ENCODE results near the gene LYRM4.

LYRM4 gene

GRCh38 chr6:5163247-5163646 lies 97.5 kb downstream of the LYRM4 start:
- no peak overlapping the region for H2AFZ ChIP-seq (ENCODE audit: low read depth, low read length)
- no peaks in the 10 kb centered on the region for H3K9me3 ChIP-seq (ENCODE audit: low read length)
- no peak overlapping the region for H3K4me3 ChIP-seq (ENCODE audit: low read length)
- H3K36me3 ChIP-seq (ENCODE audit: insufficient read depth, low read length): no peaks in the 10 kb centered on the region
- H3K27me3 ChIP-seq (ENCODE audit: insufficient read depth, low read length): no peaks in the 10 kb centered on the region
- peaks cover 5% of the 10 kb centered on the region for H3K4me1 ChIP-seq (ENCODE audit: insufficient read depth, low read length)

- Histone ChIP-seq H3K9me3 (ENCODE audit: low read length) (no peaks in the 10 kb centered on the region), H2AFZ (ENCODE audit: low read depth, low read length) (no peak overlapping the region), H3K36me3 (ENCODE audit: insufficient read depth, low read length) (no peaks in the 10 kb centered on the region), H3K27me3 (ENCODE audit: insufficient read depth, low read length) (no peaks in the 10 kb centered on the region), H3K4me3 (ENCODE audit: low read length) (no peak overlapping the region), H3K4me1 (ENCODE audit: insufficient read depth, low read length) (peaks cover 14% of the 10 kb centered on the region)
Observed at GRCh38 chr6:5162355-5162754, 98.4 kb downstream of the LYRM4 start.

DNA sequence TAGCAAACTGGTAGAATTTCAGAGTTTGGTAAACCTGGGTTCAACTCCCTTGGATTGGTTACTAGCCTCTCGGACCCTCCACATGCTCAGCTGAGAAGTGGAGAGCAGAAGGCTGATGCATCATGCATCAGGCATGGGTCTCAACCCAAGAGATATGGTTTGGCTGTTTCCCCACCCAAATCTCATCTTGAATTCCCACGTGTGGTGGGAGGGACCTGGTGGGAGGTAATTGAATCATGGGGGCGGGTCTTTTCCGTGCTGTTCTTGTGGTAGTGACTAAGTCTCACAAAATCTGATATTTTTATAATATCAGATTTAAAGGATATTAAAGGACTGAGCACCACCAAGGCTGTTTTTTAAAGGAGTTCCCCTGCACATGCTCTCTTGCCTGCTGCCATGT lies 100.5 kb downstream of the LYRM4 start:
- H3K4me3 ChIP-seq (ENCODE audit: low read length): no peak overlapping the region
- H3K27me3 ChIP-seq (ENCODE audit: insufficient read depth, low read length): no peaks in the 10 kb centered on the region
- H3K4me1 ChIP-seq (ENCODE audit: insufficient read depth, low read length): peaks cover 31% of the 10 kb centered on the region
- H3K36me3 ChIP-seq (ENCODE audit: insufficient read depth, low read length): no peaks in the 10 kb centered on the region
- H3K9me3 ChIP-seq (ENCODE audit: low read length): no peaks in the 10 kb centered on the region
- no peak overlapping the region for H2AFZ ChIP-seq (ENCODE audit: low read depth, low read length)

- no peaks in the 10 kb centered on the region for H3K27me3 ChIP-seq (ENCODE audit: insufficient read depth, low read length)
- H3K4me3 ChIP-seq (ENCODE audit: low read length): no peak overlapping the region
- no peaks in the 10 kb centered on the region for H3K36me3 ChIP-seq (ENCODE audit: insufficient read depth, low read length)
- no peak overlapping the region for H2AFZ ChIP-seq (ENCODE audit: low read depth, low read length)
- H3K4me1 ChIP-seq (ENCODE audit: insufficient read depth, low read length): peaks cover 31% of the 10 kb centered on the region
- H3K9me3 ChIP-seq (ENCODE audit: low read length): no peaks in the 10 kb centered on the region
Observed at GRCh38 chr6:5159162-5159561, 101.6 kb downstream of the LYRM4 start.

- H3K9me3 ChIP-seq (ENCODE audit: low read length): no peaks in the 10 kb centered on the region
- no peak overlapping the region for H3K4me3 ChIP-seq (ENCODE audit: low read length)
- H3K4me1 ChIP-seq (ENCODE audit: insufficient read depth, low read length): peaks cover 31% of the 10 kb centered on the region
Observed at GRCh38 chr6:5158180-5158579, 102.6 kb downstream of the LYRM4 start.

DNA sequence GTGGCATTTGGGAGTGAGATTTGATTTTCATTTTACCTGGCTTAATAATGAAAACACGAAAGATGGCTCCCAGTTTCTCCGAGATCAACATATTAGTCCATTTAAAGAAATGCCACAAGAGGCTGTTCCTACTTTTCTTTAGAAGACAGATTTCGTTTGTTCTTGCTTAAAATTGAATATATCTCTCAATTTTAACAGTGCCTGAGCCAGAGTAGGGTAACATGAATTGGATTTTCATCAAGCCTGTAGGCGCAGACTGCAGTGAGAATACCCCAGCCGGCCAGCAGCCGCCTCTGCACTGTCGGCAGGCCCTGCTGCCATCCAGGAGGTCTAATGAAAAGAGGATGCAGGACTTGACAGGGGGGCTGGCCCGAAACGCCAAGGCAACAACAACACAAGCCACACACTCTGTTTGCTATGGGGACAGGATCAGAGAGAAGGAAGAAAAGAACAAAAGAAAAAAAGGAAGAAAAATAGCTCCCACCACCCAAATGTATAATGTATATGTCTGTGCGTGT lies 103.1 kb downstream of the LYRM4 start:
- peaks cover 35% of the 10 kb centered on the region for H3K4me1 ChIP-seq (ENCODE audit: insufficient read depth, low read length)
- peak overlapping the region; percentile 31 for H2AFZ ChIP-seq (ENCODE audit: low read depth, low read length)
- H3K36me3 ChIP-seq (ENCODE audit: insufficient read depth, low read length): no peaks in the 10 kb centered on the region
- no peaks in the 10 kb centered on the region for H3K9me3 ChIP-seq (ENCODE audit: low read length)
- no peaks in the 10 kb centered on the region for H3K27me3 ChIP-seq (ENCODE audit: insufficient read depth, low read length)
- H3K4me3 ChIP-seq (ENCODE audit: low read length): no peak overlapping the region

More at GRCh38 chr6:5158180-5158579, 102.6 kb downstream of the LYRM4 start:
- Histone ChIP-seq H2AFZ (ENCODE audit: low read depth, low read length) (no peak overlapping the region), H3K27me3 (ENCODE audit: insufficient read depth, low read length) (no peaks in the 10 kb centered on the region), H3K36me3 (ENCODE audit: insufficient read depth, low read length) (no peaks in the 10 kb centered on the region)

DNA sequence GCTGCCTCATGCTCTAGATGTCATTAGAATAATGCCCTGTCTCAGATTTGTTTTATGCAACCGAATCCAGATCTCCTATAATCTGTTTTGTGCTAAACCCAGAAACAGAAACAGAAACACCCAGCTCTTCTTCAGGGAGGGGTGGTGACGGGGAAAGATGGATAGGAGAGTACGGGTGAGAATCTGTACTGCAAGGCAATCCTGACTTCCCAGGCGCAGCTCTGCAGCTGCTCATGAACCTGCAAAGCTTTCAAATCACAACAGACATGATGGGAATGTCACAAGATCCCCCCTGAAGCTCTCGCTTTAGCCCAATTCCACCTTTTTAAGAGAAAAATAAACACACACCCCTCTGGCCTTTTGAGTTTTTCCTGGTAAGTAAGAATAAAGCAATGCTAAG lies 104.1 kb downstream of the LYRM4 start:
- no peaks in the 10 kb centered on the region for H3K9me3 ChIP-seq (ENCODE audit: low read length)

GRCh38 chr6:5155906-5156305 lies 104.8 kb downstream of the LYRM4 start:
- H3K4me3 ChIP-seq (ENCODE audit: low read length): no peak overlapping the region
- H2AFZ ChIP-seq (ENCODE audit: low read depth, low read length): no peak overlapping the region
- no peaks in the 10 kb centered on the region for H3K36me3 ChIP-seq (ENCODE audit: insufficient read depth, low read length)
- peaks cover 42% of the 10 kb centered on the region for H3K4me1 ChIP-seq (ENCODE audit: insufficient read depth, low read length)
- H3K27me3 ChIP-seq (ENCODE audit: insufficient read depth, low read length): no peaks in the 10 kb centered on the region
- no peaks in the 10 kb centered on the region for H3K9me3 ChIP-seq (ENCODE audit: low read length)

More for the DNA sequence above, 104.1 kb downstream of the LYRM4 start:
- Histone ChIP-seq H2AFZ (ENCODE audit: low read depth, low read length) (no peak overlapping the region), H3K4me3 (ENCODE audit: low read length) (no peak overlapping the region), H3K4me1 (ENCODE audit: insufficient read depth, low read length) (peaks cover 42% of the 10 kb centered on the region), H3K36me3 (ENCODE audit: insufficient read depth, low read length) (no peaks in the 10 kb centered on the region), H3K27me3 (ENCODE audit: insufficient read depth, low read length) (no peaks in the 10 kb centered on the region)

GRCh38 chr6:5153186-5153585 lies 107.6 kb downstream of the LYRM4 start:
- H3K4me1 ChIP-seq (ENCODE audit: insufficient read depth, low read length): peaks cover 37% of the 10 kb centered on the region
- no peaks in the 10 kb centered on the region for H3K27me3 ChIP-seq (ENCODE audit: insufficient read depth, low read length)
- H2AFZ ChIP-seq (ENCODE audit: low read depth, low read length): no peak overlapping the region

GRCh38 chr6:5152460-5152859 lies 108.3 kb downstream of the LYRM4 start:
- H3K36me3 ChIP-seq (ENCODE audit: insufficient read depth, low read length): no peaks in the 10 kb centered on the region
- H3K4me1 ChIP-seq (ENCODE audit: insufficient read depth, low read length): peaks cover 30% of the 10 kb centered on the region
- no peak overlapping the region for H2AFZ ChIP-seq (ENCODE audit: low read depth, low read length)
- no peaks in the 10 kb centered on the region for H3K27me3 ChIP-seq (ENCODE audit: insufficient read depth, low read length)
- H3K9me3 ChIP-seq (ENCODE audit: low read length): no peaks in the 10 kb centered on the region
- no peak overlapping the region for H3K4me3 ChIP-seq (ENCODE audit: low read length)

More at GRCh38 chr6:5153186-5153585, 107.6 kb downstream of the LYRM4 start:
- Histone ChIP-seq H3K4me3 (ENCODE audit: low read length) (no peak overlapping the region), H3K36me3 (ENCODE audit: insufficient read depth, low read length) (no peaks in the 10 kb centered on the region), H3K9me3 (ENCODE audit: low read length) (no peaks in the 10 kb centered on the region)

DNA sequence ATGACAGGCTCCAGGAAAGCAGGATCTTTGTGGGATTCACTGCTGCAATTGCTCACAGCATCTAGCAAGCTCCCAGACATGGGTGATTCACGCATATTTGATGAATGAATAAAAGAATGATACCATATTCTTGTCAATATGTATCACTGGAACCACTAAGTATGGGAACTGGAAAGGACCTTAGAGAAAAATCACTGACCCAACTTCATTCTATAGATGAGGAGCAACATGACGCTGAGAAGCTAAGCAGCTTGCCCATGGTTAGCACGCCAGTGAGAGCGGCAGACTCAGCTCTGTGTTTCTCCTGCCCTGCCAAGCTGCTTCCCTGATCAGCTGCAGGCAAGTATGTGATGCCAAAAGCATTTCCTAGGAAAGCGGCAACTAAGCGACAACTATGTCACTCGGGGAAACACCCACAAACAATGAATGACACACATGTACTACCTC lies 108.8 kb downstream of the LYRM4 start:
- no peaks in the 10 kb centered on the region for H3K27me3 ChIP-seq (ENCODE audit: insufficient read depth, low read length)
- H2AFZ ChIP-seq (ENCODE audit: low read depth, low read length): no peak overlapping the region
- H3K4me1 ChIP-seq (ENCODE audit: insufficient read depth, low read length): peaks cover 25% of the 10 kb centered on the region
- H3K4me3 ChIP-seq (ENCODE audit: low read length): no peak overlapping the region
- no peaks in the 10 kb centered on the region for H3K9me3 ChIP-seq (ENCODE audit: low read length)
- no peaks in the 10 kb centered on the region for H3K36me3 ChIP-seq (ENCODE audit: insufficient read depth, low read length)

DNA sequence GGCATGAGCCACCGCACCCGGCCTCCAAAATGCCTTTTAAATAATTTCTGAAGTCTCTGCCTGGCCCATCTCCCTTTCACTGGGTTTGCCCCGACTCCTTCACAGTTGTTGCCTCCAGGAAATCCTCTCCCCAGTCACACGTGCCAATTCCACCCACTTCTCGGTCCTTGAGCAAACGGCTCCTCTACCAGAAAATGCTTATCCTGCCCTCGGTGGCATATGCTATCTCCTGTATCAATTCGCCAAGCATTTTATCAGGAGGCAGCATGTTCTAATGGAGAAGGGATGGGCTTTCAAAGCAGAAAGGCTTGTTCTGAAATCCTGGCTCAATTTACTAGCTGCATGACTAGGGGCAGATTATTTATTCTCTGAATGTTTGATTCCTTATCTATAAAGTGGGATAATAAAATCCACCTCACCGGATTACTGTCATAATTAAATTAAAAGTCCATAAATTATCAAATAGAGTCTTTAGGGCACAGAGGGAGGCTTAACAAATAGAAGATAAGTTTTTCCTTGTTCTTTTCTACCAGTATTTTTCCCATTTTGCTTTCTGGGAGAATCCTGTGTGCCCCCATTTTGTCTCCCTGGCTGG lies 109.3 kb downstream of the LYRM4 start:
- Histone ChIP-seq H3K9me3 (ENCODE audit: low read length) (no peaks in the 10 kb centered on the region), H3K4me3 (ENCODE audit: low read length) (no peak overlapping the region), H3K27me3 (ENCODE audit: insufficient read depth, low read length) (no peaks in the 10 kb centered on the region), H3K4me1 (ENCODE audit: insufficient read depth, low read length) (peaks cover 20% of the 10 kb centered on the region), H2AFZ (ENCODE audit: low read depth, low read length) (no peak overlapping the region), H3K36me3 (ENCODE audit: insufficient read depth, low read length) (no peaks in the 10 kb centered on the region)

DNA sequence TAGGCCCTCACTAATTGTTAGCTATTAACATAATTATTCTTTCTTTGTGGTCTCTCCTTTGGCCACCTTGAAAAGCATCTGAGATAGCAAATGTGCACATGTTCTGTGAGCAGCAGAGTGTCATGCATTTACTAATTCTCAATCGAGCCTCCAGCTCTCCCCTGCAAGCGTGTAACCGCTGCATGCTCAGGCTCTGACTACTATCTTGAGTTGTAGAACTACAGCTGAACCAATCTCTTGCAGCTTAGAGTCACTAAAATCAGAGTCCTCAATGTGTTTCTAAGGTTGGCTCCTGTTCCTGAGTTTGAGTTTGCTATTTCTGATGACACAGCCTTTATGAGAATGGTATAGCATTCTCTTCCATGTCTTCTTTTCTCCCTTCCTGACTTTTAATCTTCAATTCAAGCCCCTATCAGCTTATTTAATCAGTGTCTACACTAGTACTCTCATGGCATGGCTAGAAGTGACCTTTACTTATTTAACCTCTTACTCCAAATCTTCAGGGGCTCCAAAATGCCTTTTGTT lies 110.1 kb downstream of the LYRM4 start:
- Histone ChIP-seq H3K9me3 (ENCODE audit: low read length) (no peaks in the 10 kb centered on the region), H3K27me3 (ENCODE audit: insufficient read depth, low read length) (no peaks in the 10 kb centered on the region), H3K4me3 (ENCODE audit: low read length) (no peak overlapping the region), H3K4me1 (ENCODE audit: insufficient read depth, low read length) (peaks cover 11% of the 10 kb centered on the region), H3K36me3 (ENCODE audit: insufficient read depth, low read length) (no peaks in the 10 kb centered on the region), H2AFZ (ENCODE audit: low read depth, low read length) (no peak overlapping the region)

GRCh38 chr6:5149891-5150290 lies 110.9 kb downstream of the LYRM4 start:
- Histone ChIP-seq H3K9me3 (ENCODE audit: low read length) (no peaks in the 10 kb centered on the region), H3K4me3 (ENCODE audit: low read length) (no peak overlapping the region), H2AFZ (ENCODE audit: low read depth, low read length) (no peak overlapping the region), H3K27me3 (ENCODE audit: insufficient read depth, low read length) (no peaks in the 10 kb centered on the region), H3K36me3 (ENCODE audit: insufficient read depth, low read length) (no peaks in the 10 kb centered on the region), H3K4me1 (ENCODE audit: insufficient read depth, low read length) (peaks cover 11% of the 10 kb centered on the region)

Measured in neuron (in vitro differentiated cells).